Mesenteric fat pad (tissue), 1 donor: ENCODE results near the gene XPNPEP2. TPM values are rescaled to one million over a fixed set of nuclear protein-coding genes. Genes with fewer than 3 reads are reported as not detected.
"Not testable (repeated sequence)": the region's sequence is repeated elsewhere in the genome, so short reads cannot be mapped to it uniquely, and the experiment has no call there.

ENCODE experiments used
- DNase-seq: peaks from one replicate; pipeline ENCODE4 v3.0.0-alpha.2; 2020; ENCODE audit warnings: low spot score
- total RNA-seq: library from RNA; stranded (reverse); fragmentation: NEBNext Ultra II Directional; extraction: Animal tissue kit (Norgen Biotek cat#: 25700); gene quantifications from one replicate; pipeline ENCODE4 v1.2.1, GENCODE V29; 2021
- donor health status: DM: yes; HTN: yes; CAD: no.

XPNPEP2 gene
- total RNA-seq, 1 donor from 2014 or later, result 9.6 TPM

GRCh38 chrX:129719268-129719667 is 19.5 kb upstream of the XPNPEP2 start:
- DNase-seq, result peak; percentile 11

DNA sequence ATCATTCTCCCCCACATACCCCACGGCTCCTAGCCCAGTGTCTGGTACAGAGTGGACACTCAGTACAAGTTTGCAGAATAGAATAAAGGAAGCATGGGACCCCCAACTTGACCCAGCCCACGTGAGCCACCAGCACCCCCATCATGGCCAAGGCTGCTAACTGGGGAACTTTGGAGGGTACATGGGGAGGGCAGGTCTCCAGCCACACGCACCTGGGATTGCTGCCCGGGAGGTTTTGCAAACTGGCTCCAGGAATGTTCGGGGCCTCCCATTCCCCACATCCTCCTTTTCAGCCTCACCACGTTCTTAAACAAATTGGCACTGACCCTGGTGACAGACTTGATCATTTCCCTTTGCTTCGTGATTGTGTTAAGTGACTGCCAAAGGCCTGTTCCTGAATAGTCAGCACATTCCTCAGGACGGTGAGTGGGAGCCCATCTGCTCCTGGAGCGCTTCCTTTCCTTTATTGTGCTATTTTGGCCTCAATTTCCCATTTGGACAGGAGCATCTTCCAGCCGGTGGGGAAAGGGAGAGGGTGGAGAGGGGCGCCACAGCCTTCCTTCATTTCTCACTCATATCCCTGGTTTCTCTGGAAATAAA is 18.7 kb upstream of the XPNPEP2 start:
- DNase-seq, result peak; percentile 39

GRCh38 chrX:129720741-129721140 is 18.0 kb upstream of the XPNPEP2 start:
- peak; percentile 57 for DNase-seq

DNA sequence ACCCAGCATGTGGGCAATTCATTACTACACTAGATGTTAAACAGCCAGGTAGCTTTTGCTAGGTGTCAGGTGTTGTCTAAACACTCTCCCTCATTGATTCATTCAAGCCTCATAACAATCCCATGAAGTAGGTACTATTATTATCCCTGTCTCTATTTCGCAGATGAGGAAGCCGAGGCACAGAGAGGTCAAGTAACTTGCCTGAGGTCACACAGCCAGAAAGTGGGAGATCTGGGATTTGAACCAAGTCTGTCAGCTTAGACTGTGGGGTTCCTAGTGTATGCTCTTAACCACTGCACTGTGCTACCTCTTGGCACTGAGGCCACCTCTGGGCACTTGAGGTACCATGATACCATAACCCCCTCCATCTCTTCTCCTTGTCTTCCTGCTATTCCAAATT is 17.4 kb upstream of the XPNPEP2 start:
- DNase-seq, result peak; percentile 22

- peak; percentile 18 for DNase-seq
These were observed 16.9 kb upstream of the XPNPEP2 start for GRCh38 chrX:129721870-129722269.

GRCh38 chrX:129723511-129723910 is 15.3 kb upstream of the XPNPEP2 start:
- no peak for DNase-seq

DNA sequence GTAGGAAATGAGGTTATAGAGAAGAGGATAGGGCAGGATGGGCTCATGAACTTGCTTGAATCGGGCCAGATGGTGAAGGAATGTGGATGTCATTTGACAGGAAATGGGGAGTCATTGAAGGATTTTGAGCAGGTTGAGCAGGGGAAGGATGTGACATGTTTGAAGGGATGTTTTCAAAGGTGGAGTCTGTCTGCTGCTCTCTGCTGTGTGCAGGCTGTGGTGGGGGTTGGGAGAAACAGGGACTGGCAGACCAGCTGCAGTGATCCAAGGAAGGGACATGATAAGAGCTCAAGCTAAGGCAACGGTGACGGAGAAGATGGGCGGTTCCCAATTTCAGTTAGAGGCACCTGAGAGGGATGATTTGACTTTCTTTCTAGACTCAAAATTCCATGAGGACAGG is 14.0 kb upstream of the XPNPEP2 start:
- DNase-seq, result peak; percentile 6

- DNase-seq, result peak; percentile 41
These were observed 12.3 kb upstream of the XPNPEP2 start for GRCh38 chrX:129726307-129727111.

DNA sequence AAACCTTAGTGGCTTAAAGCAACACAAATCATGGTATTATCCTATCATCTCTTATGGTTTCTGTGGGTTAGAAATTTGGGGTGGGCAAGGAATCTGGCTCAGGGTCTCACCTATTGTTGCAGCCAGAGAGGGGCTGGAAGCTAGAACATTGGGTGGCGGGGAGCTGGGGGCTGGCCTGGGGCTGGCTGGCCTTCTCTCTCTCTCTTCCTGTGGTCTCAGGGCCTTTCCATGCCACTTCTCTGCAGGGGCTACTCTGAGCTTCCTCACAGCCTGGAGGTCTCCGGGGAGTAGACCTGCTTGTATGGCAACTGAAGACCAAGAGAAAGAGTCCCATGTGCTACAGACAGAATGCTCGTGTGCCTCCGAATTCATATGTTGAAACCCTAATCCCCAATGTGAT is 10.7 kb upstream of the XPNPEP2 start:
- no peak for DNase-seq

DNA sequence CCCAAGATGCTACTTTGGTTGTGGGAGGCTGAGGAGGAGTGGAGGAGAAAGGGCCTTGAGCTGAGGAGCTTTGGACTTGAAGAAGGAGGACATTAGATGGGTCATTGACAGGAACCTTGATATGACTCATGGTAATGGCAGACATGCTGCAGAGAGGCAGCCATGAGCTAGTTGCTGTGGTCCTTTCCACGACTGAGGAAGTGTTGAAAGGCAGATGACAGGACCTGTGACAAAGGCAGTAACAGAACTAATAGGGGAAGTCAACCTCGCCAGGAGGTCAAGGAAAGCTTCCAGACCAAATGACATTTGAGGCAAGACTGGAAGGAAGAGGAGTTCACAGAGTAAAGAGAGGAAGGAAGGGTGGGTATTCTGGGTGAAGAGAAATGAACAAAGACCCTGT is 7.6 kb upstream of the XPNPEP2 start:
- no peak for DNase-seq

DNA sequence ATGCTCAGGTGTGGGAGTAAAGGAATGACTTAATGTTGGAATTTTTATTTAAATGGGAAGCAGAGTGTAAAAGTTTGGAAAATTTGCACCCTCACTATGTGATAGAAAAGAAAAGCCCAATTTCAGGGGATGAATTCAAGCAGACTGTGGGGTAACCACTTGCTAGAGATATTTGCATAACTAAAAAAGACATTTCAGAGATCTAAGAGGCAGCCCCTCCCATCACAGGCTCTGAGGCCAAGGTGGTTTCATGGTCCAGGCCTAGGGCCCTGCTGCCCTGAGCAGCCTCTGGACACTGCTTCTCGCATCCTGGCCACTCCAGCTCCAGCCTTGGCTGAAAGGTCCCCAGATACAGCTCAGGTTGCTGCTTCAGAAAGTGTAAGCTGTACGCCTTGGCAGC is 5.9 kb upstream of the XPNPEP2 start:
- DNase-seq, result no peak

- DNase-seq, result no peak
These were observed 5.4 kb upstream of the XPNPEP2 start for GRCh38 chrX:129733335-129733734.

DNA sequence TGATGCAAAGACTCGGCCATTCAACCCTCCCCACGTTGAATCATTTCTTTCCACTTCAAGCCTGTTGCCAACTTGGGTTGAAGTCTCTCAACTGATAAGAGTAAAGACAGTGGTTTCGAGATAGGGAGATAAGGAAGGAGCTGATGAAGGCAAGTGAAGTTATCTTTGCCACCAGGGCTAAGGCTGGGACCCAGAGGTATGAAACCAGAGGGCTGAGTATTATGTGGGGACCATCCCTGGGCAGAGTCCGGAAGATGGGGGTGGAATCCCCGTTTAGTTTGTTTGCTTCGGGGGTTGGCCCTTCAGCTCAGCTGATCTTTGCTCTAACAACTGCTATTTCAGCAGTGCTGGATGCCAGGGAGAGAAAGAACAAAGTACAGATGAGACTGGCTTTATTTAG is 2.3 kb upstream of the XPNPEP2 start:
- peak; percentile 53 for DNase-seq

DNA sequence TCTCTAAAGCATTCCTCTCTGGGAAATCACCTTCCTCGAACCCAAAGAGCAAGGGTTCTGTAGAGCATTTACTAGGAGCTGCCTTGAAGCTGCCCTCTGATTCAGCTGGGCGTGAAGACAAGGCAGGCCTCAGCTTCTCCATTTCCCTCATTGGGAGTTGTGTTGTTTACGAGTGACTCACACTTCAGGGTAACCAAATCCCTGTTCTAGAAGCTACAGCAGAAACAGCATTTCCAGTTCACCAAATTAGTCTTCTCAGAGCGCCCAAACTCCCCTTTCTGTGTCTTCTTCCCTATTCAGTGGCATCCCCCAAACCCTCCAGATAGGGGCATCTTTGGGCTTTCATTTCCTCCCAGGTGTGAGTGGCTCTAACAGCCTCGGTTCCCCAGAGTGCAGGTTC is 863 bp upstream of the XPNPEP2 start:
- DNase-seq, result peak; percentile 45

DNA sequence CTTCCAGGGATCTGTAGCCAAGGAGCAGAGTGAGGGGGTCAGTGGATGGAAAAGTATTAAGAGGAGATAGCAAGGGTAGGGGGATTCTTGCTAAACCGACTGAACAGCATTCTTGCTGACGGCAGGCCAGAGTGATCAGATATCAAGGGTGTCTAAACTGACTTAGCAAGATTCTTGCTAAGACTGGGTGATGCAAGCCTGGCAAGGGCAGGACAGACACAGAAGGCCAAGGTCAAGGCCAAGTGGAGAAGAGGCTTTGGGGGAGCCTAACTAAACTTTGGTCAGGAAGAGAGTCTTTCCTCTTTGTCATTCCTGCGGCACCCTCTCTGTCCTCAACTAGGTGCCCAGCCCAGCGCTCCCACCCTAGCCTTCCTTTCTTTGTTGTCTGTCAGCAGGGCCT is 799 bp downstream of the XPNPEP2 start:
- DNase-seq, result no peak

GRCh38 chrX:129741880-129742758 is 3.3 kb downstream of the XPNPEP2 start:
- no peak for DNase-seq

DNA sequence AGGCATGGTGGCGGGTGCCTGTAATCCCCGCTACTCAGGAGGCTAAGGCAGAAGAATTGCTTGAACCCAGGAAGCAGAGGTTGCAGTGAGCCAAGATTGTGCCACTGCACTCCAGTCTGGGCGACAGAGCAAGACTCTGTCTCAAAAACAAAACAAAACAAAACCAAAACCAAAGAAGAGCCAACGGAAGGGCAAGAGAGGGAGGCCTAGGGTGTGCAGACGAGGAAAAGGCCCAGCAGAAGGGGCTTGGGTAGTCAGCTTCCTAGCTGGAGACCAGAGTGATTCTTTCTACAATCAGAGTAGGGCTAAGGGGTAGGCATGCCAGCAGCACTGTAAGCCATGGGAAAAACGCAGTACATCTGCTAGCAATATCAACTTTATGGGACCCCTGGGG is 4.0 kb downstream of the XPNPEP2 start:
- DNase-seq, result not testable (repeated sequence)

- no peak for DNase-seq
These were observed 5.0 kb downstream of the XPNPEP2 start for GRCh38 chrX:129743821-129744220.

GRCh38 chrX:129744861-129745321 is 6.1 kb downstream of the XPNPEP2 start:
- DNase-seq, result no peak

DNA sequence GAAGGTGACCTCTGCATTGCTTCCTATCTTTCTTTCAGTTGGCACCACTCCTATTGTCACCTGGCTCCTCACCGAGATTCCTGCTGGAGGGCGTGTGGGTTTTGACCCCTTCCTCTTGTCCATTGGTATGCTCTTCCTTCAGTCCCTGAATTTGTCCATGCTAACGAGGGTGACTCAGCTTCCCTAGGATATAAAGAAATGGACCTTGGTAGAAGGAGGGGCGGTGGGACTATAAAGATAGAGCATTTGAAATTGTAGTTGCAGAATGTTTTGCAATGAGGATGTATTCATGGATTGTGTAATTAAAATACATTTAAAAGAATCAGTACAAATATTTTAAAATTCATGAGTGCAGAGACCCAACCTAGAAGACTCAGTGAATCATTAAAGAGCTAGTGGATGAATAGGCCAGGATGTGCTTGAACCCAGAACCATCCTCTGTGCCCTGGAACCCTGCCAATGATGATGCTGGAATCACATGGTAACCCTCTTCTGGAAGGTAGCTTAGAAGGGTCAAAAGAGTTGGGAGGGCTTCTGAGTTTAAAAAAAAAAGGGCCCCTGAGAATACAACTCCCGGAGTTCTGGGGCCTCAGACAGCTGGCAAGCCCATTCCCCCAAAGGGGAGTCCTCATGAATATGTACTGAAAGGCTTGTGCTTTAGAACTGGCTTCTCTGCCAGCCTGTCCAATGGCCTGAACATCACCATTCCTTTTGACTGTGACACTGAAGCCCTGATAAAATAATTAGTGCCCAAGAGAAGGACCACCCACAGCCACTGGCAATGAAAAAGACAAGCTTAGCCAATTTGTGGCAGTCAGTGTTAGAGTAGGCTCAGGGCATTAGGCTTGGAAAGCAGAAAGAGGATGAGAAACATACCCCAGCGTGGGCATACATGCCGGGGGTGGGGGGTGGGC is 8.0 kb downstream of the XPNPEP2 start:
- DNase-seq, result no peak

GRCh38 chrX:129747533-129747932 is 8.8 kb downstream of the XPNPEP2 start:
- no peak for DNase-seq
